HepG2 (cell line): Measurements from ENCODE around the gene B4GALT2. TPM values are rescaled to one million over a fixed set of nuclear protein-coding genes. Genes with fewer than 3 reads are reported as not detected.

ENCODE experiments used
- EHMT2 ChIP-seq: fragments of 200-600 bp; sonication (generic); IDR thresholded peaks from 2 replicates; pipeline ENCODE4 v1.7.0; 2017; ENCODE audit warnings: antibody characterized with exemption, low read depth, low read length, borderline replicate concordance
- HOMEZ ChIP-seq: IDR thresholded peaks from 2 replicates; pipeline ENCODE4 v1.6.1; 2016; ENCODE audit warnings: low read depth
- HOXA9 ChIP-seq: sonication (generic); formaldehyde crosslinking; IDR thresholded peaks from 2 replicates; pipeline ENCODE4 v1.8.1; 2022; ENCODE audit warnings: missing genetic modification reagents, mild to moderate bottlenecking, moderate library complexity, borderline replicate concordance
- NR1H2 ChIP-seq: sonication (generic); formaldehyde crosslinking; IDR thresholded peaks from 2 replicates; pipeline ENCODE4 v1.8.1; 2022; ENCODE audit warnings: low read depth, missing genetic modification reagents, borderline replicate concordance
- PRPF4 ChIP-seq: fragments of 200-400 bp; formaldehyde crosslinking; IDR thresholded peaks from 2 replicates; pipeline ENCODE4 v1.6.1; 2016; ENCODE audit warnings: low read length, low read depth; ENCODE audit not compliant: poor library complexity, severe bottlenecking
- RNF219 ChIP-seq: sonication (generic); formaldehyde crosslinking; IDR thresholded peaks from 2 replicates; pipeline ENCODE4 v1.5.0; 2020; ENCODE audit warnings: mild to moderate bottlenecking, missing genetic modification reagents
- SP2 ChIP-seq: sonication (generic); formaldehyde crosslinking; IDR thresholded peaks from 2 replicates; pipeline ENCODE4 v1.5.1; 2020; ENCODE audit warnings: mild to moderate bottlenecking, missing genetic modification reagents
- ZNF253 ChIP-seq: sonication (generic); formaldehyde crosslinking; IDR thresholded peaks from 2 replicates; pipeline ENCODE4 v1.8.0; 2022; ENCODE audit warnings: mild to moderate bottlenecking, missing genetic modification reagents, borderline replicate concordance
- ZNF30 ChIP-seq: sonication (generic); formaldehyde crosslinking; IDR thresholded peaks from 2 replicates; pipeline ENCODE4 v1.5.0; 2020; ENCODE audit warnings: mild to moderate bottlenecking, missing genetic modification reagents
- ZNF503 ChIP-seq: sonication (generic); formaldehyde crosslinking; IDR thresholded peaks from 2 replicates; pipeline ENCODE4 v1.4.0; 2020; ENCODE audit warnings: missing genetic modification reagents
- ZNF652 ChIP-seq: IDR thresholded peaks from 2 replicates; pipeline ENCODE4 v1.6.1; 2016; ENCODE audit warnings: low read depth, borderline replicate concordance
- ZNF709 ChIP-seq: sonication (generic); formaldehyde crosslinking; IDR thresholded peaks from 2 replicates; pipeline ENCODE4 v1.5.0; 2020; ENCODE audit warnings: mild to moderate bottlenecking, missing genetic modification reagents
- ZNF841 ChIP-seq: sonication (generic); formaldehyde crosslinking; IDR thresholded peaks from 2 replicates; pipeline ENCODE4 v1.8.1; 2023; ENCODE audit warnings: missing genetic modification reagents, borderline replicate concordance
- polyA plus RNA-seq, 8 experiments: library from polyadenylated mRNA; depleted of rRNA in 3 of 8; stranded (reverse) in 7 of 8; unstranded in 1 of 8; fragments of >200 nt; fragmentation: Illumina TruSeq in 4 of 8; extraction: Trizol in 4 of 8; gene quantifications; 2 replicates each; pipeline versions ENCODE4 v1.2.1 to v1.2.3, GENCODE V29; 2011 to 2016; ENCODE audit warnings: low read depth in 4 of 8, missing spikeins in 1 of 8, mixed read lengths in 1 of 8; ENCODE audit not compliant: insufficient read depth in 1 of 8
- total RNA-seq, 5 experiments: library from RNA; depleted of rRNA; stranded (reverse); fragments of >200 nt; fragmentation: Illumina TruSeq; extraction: Trizol; gene quantifications; 2 replicates each; pipeline ENCODE4 v1.2.3, GENCODE V29; 2016; ENCODE audit warnings: low read depth in 1 of 5
- TF ChIP-seq, protein P1 (sequence below): sonication (generic); formaldehyde crosslinking; IDR thresholded peaks from 2 replicates; pipeline ENCODE4 v1.9.0; 2021; ENCODE audit warnings: mild to moderate bottlenecking, missing genetic modification reagents
- TF ChIP-seq, protein P2 (sequence below): sonication (generic); formaldehyde crosslinking; conservative IDR thresholded peaks from 2 replicates; pipeline ENCODE4 v1.4.0; 2020; ENCODE audit warnings: missing genetic modification reagents

The B4GALT2 gene
- total and polyA plus RNA-seq, 2 of the 13 experiments (the other 11 are each of a cell fraction or from before 2014, with no cell fraction given), result 41.9 to 78.0 TPM

DNA sequence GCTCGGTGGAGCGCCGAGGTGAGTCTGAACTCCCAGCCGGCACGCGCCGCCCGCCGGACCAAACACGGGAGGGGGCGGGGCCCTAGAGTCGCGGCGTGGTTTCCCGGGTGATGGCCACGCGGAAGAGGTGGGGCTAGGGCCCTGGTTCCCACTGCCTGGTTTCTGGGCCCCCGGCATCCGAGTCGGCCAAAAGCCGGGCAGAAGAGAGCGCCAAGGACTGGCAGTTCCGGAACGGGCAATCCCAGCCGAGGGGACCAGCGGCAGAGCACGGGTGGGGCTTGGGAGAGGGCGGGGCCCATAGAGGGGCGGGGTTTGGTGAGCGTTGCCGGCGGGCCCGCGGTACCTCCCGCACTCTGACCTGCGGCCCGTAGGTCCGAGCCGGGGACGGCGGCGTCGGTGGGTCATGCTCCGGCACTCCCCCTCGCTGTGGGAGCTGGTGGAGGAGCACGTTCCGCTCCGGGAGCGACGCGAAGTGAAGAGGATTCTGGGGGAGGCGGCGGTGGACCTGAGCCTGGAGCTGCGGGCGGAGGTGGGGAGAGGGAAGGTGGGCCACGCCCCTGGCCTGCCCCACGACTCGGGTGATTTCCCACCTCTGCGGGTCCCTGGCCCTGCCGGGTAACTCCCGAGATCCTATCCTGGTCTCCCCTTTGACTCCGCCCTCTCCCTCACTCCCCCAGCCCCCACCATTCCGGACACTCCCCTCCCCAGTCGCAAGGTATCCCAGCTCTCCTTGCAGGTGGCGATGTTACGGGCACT lies 12.6 kb downstream of the B4GALT2 start, which contains the start of gene CCDC24 (continued):
- TF ChIP-seq ZNF841 (CRISPR knock-in tag) (no peak), ZNF503 (CRISPR knock-in tag) (no peak), ZNF709 (CRISPR knock-in tag) (no peak), ZNF253 (CRISPR knock-in tag) (no peak), HOXA9 (CRISPR knock-in tag) (no peak), RNF219 (CRISPR knock-in tag) (no peak), HOMEZ (CRISPR knock-in tag) (no peak), ZNF30 (CRISPR knock-in tag) (no peak), SP2 (0 out of 2 replicates have a peak, but pooled peaks have one; percentile 42), ZNF652 (CRISPR knock-in tag) (no peak), PRPF4 (no peak), NR1H2 (CRISPR knock-in tag) (no peak), EHMT2 (no peak)
- TF ChIP-seq, protein P1, sequence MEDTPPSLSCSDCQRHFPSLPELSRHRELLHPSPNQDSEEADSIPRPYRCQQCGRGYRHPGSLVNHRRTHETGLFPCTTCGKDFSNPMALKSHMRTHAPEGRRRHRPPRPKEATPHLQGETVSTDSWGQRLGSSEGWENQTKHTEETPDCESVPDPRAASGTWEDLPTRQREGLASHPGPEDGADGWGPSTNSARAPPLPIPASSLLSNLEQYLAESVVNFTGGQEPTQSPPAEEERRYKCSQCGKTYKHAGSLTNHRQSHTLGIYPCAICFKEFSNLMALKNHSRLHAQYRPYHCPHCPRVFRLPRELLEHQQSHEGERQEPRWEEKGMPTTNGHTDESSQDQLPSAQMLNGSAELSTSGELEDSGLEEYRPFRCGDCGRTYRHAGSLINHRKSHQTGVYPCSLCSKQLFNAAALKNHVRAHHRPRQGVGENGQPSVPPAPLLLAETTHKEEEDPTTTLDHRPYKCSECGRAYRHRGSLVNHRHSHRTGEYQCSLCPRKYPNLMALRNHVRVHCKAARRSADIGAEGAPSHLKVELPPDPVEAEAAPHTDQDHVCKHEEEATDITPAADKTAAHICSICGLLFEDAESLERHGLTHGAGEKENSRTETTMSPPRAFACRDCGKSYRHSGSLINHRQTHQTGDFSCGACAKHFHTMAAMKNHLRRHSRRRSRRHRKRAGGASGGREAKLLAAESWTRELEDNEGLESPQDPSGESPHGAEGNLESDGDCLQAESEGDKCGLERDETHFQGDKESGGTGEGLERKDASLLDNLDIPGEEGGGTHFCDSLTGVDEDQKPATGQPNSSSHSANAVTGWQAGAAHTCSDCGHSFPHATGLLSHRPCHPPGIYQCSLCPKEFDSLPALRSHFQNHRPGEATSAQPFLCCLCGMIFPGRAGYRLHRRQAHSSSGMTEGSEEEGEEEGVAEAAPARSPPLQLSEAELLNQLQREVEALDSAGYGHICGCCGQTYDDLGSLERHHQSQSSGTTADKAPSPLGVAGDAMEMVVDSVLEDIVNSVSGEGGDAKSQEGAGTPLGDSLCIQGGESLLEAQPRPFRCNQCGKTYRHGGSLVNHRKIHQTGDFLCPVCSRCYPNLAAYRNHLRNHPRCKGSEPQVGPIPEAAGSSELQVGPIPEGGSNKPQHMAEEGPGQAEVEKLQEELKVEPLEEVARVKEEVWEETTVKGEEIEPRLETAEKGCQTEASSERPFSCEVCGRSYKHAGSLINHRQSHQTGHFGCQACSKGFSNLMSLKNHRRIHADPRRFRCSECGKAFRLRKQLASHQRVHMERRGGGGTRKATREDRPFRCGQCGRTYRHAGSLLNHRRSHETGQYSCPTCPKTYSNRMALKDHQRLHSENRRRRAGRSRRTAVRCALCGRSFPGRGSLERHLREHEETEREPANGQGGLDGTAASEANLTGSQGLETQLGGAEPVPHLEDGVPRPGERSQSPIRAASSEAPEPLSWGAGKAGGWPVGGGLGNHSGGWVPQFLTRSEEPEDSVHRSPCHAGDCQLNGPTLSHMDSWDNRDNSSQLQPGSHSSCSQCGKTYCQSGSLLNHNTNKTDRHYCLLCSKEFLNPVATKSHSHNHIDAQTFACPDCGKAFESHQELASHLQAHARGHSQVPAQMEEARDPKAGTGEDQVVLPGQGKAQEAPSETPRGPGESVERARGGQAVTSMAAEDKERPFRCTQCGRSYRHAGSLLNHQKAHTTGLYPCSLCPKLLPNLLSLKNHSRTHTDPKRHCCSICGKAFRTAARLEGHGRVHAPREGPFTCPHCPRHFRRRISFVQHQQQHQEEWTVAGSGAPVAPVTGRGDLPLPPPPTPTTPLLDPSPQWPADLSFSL (CRISPR knock-in tag), result no peak; the same call in 1 of the 2 replicates
- TF ChIP-seq, protein P2, sequence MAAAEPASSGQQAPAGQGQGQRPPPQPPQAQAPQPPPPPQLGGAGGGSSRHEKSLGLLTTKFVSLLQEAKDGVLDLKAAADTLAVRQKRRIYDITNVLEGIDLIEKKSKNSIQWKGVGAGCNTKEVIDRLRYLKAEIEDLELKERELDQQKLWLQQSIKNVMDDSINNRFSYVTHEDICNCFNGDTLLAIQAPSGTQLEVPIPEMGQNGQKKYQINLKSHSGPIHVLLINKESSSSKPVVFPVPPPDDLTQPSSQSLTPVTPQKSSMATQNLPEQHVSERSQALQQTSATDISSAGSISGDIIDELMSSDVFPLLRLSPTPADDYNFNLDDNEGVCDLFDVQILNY (CRISPR knock-in tag), result no peak
